GM19193 (cell line): ENCODE data around the gene CENPO.

ENCODE experiments used
- POLR2A ChIP-seq: IDR thresholded peaks from 4 replicates; pipeline ENCODE4 v1.6.1; 2011; ENCODE audit not compliant: insufficient read depth, insufficient read length; ENCODE audit errors: extremely low read depth

CENPO gene

DNA sequence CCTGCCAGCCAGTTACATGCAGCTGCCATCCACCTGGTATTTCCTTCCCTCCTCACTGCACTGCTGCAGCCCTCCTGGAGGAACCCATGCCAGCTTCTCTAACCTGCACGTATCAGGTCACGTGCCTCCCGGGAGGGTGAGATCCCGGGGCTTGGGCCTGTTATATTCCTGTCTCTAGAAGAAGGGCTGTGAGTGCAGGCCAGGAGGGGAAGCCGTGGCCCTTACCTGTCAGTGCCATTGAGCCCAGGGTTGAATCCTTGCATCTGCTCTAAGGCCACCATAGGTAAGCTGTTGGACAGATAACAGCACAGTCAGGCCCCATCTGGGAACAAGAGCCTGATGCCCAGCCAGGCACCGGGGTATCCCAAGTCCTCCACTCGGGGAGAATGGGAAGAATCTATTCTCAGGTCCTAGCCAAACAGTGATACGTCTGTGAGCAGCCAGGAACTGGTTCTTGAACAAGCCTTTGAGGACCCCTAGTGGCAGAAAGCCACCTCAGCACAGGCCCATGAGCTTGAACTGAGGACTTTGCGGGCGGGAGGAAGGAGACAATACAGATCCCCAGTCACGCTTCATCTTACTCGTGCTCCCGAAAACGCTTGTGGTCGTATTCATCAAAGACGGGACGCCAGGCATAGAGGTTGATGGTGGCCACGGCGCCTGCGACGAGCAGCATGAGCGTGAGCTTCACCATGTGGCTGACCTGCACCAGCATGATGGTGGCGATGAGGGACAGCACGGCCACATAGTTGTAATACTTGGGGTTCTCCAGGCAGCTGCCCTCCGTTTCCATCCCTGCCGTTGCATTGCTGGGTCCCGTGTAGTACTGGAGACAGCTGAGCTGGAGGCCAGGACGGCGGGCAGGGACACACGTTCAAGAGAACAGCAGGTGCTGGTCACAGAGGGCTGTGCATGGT is 34.4 kb downstream of the CENPO start:
- peak; percentile 32 for TF ChIP-seq POLR2A

DNA sequence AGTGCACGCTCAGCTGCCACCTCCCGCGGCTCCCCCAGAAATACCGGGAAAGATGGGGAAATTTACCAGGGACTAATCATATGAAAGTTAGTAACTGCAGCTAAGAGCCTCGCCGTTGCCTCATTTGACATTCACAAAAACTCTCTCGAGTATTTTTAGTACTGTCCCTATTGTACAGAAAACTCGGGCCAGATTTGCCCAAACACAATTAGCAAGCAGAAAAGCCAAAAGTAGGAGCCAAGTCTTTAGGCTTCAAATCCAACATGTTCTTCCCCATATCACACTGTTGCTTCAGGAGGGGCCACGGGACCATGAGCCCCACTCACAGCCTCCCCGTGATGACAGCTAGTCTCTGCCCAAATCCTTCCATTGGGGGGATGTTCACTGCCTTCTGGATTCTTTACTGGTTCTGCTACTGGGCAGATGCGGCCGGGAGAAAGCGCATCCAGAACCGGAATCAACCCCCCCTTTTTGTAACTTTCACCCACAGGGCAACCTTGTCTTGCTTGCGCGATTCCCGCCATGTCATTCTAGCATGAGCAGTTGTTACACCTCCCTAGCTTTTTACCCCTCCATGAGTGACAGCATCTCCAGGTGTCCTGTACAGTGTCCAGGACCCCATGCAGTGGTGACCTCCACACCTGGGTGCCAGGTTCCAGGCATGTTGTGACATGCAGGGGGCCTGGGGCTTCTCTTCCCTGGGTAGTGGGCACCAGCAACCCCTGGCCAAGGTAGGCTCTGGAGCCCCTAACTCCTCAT is 35.2 kb downstream of the CENPO start:
- TF ChIP-seq POLR2A, result no peak

DNA sequence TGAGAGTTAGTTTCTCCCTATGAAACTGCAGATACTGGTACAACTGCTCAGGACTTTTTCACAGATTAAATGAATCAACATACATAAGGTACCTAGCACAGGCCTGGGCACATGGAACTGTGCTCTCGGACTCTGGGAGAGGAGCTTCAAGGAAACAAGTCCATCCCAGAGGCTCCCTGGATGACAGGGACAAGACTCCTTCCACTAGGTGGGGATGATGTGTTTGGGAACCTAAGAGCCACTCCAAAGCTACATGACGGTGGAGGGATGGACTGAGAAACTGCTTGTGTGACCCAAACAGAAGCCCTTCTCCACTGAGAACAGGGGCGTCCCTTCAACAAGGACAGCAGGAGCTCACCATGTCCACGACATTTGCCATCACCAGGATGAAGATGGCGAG is 37.1 kb downstream of the CENPO start:
- no peak for TF ChIP-seq POLR2A

DNA sequence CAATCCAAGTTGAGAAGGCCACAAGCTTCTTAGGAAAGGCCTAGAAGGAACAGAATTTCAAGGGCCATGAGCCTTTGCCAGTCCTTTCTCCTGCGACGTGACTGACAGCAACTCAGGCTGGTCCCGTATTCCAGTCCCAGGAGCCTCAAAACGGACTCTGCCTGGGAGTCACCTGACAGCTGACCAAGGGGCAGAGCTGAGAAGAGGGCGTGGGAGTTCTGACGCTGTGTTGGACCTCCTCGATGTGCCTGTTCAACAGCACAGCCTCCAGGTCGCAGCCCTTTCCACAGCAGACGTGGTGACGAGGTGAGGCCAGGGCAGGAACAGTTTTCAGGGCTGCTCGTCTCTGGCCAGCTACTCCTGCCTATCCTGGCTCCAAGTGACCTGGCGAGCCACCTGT is 37.6 kb downstream of the CENPO start:
- no peak for TF ChIP-seq POLR2A

DNA sequence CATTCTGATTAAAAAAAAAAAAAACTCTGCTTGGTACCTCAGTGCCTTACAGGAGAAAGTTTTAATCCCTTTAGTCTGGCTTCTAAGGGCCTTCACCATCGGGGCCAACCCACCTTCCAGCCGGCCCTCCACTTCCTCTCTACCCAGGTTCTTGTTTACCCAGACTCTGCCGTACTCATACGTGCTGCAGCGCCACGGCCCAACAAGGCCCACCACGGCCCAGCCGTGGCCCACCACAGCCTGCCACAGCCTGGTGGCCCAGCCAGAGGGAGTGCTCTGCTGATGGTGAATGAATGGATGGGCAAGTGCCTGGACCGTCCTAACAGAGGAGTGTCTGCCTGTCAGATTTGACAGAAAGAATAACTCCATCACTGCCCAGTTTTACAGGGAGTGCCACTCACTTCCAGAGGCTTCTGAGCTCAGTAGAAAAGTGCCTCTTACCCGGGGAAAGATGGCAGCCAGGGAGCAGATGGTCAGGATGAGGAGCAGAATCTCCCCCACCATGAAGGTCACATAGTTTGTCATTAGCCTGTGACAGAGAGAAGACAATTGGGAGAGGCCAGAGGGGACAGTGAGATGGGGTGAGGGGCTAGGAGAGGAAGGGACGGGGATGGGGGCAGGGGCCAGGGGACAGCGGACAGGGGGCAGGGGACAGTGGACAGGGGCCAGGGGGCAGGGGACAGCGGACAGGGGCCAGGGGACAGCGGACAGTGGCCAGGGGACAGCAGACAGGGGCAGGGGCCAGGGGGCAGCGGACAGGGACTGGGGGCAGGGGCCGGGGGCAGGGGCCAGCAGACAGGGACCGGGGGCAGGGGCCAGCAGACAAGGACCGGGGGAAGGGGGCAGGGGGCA is 38.2 kb downstream of the CENPO start:
- TF ChIP-seq POLR2A, result no peak

DNA sequence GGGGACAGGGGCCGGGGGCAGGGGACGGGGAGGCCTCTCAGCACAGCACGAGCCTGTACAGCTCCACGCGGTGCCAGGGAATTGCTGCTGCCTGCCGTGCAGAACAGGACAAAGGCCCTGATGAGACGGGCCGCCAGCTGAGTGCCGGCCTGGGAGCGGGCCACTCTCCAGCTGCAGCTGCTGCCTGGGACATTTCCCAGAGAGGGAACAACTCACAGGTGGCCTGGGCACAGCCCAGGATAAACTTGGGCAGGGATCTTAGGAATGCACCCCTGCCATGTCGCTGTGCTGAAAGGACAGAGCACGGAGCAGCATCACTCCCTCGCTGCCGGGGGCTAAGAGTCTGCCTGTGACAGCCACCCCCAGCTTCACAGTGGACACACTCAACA is 38.8 kb downstream of the CENPO start:
- no peak for TF ChIP-seq POLR2A

DNA sequence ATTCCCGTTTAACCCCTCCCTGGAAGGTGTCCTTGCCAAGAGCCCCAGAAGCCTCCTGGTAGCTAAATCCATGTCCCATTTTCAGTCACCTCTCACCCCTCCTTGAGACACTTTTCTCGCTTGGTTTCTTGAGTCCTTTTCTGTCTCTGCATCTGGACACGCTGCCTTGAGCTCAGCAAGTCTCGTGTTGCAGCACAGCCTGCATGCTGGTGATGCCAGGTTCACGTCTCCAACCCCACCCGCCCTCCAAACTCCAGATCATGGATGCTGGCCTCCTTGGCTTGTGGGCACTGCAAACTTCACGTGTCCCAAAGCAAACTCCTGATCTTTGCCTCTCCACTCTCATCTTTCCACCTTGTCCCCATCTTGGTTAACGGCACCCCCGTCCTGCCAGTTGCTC is 39.3 kb downstream of the CENPO start:
- no peak for TF ChIP-seq POLR2A

DNA sequence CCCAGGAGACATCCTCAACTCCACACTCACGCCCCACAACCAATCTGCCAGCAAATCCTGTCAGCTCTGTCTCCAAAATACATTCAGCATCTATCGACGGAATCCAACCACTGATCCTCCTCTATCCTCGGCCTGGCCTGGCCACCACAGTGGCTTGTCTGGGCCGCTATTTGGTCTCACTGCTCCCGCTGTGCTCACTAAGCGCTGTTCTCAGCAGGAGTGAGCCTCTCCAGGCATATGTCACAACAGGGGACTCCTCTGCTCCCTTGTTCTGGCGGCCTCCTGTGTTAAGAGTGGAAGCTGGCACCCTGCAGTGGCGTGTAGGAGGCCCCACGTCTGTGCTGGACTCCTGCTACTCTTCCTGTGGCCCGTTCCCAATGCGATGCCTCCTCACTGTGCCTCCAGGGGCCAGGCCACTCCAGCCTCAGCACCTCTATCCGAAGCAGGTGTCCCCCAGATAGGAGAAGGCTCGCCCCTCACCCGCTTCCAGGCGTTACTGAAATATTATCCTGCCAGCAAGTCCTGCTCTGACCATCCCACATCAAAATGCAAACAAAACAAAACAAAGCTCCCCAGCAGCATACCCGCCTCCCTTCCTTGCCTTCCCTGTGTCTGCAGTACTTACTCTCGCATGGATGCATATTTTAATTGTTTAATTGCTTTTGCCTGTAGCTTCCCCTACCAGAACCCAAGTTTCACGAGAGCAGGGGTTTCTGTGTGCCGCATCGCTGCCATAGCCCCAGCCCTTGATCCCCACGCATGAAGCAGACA is 39.9 kb downstream of the CENPO start:
- no peak for TF ChIP-seq POLR2A

DNA sequence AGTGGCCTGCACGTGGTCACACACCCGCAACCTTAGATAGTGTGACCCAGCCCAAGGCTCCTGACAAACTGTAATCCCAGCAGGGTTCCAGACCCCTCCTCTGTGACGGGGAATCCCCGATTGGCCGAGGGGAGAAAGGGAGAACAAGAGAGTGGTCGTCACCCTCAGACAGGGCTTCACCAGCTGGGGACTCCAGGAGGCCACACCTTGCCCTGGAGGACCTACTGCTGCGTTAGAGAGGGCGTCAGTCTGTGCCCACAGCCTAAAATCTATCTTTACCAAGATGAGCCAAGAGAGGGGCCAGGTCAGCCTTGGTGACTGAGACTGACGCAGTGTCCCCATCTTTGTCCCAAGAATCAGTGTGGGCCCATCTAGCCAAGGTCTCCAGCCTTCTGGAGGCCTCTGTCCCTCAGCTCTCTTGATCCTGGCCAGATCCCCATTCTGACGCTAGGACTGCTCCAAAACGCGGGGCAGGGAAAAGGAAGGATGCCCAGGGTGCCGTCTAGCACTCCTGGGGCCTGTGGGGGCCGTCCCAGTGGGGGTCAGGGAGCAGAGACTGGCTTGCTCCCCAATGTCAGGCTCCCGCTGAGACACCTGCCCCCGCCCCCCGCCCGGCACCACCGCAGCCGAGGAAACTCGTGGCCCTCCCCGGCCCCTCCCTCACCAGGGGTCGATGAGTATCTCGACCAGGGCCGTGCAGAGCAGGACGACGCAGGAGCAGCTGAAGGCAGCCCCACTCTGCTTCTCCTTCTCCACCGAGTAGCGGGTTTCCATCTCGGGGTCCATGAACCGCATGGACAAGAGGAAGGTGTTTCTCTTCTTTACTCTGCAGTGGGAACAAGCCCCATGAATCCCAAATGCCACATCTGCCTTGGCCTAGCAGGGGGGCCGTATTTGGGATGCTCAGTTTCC is 40.9 kb downstream of the CENPO start:
- TF ChIP-seq POLR2A, result peak; percentile 2

DNA sequence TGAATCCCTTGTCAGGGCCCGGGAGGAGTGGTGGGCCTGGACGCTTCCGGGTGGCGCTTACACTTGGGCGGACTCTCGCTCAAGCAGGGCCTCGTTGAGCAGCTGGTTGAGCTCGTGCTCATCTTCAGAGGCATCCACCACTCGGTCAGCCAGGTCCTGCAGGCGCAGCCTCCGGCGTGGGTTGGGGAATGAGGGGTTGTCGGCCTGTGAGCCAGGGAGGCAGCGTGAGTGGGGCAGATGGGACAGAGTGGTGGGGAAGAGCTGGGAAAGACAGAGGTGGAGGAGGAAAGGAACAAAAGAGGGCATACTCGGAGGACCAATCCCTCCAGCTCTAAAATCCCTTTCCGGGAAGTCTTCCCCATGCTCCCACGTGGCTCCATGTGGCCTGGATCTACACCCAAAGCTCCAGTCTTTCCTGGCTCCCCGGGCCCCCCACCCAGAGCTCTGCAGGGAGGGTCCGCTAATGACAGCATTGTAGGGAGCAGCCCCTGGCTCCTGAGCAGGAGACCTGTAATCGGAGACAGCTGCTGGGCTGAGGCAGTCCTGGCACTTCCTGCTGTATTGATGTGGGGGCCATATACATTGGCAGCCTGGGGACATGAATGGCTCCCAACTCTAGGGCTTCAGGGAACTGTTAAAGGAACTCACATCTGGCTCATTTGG is 41.6 kb downstream of the CENPO start:
- TF ChIP-seq POLR2A, result no peak

DNA sequence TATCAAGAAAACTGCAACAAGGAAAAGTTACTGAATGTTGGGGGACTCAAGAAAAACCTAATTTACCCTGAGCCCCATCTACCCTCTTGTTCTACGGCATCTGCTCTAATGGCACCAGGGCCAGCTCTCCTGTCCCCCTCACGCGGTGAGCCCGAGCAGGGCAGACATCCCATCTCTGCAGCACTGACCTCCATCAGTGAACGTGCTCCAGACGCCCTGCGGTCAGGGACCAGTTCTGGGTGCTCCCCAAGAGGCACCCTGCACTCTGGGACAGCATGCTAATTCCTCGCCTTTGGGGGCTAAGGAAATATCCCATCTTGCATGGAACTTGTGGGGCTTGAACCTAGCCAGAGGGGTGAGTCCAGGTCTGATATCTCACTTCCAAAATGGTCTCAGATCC is 43.0 kb downstream of the CENPO start:
- no peak for TF ChIP-seq POLR2A

DNA sequence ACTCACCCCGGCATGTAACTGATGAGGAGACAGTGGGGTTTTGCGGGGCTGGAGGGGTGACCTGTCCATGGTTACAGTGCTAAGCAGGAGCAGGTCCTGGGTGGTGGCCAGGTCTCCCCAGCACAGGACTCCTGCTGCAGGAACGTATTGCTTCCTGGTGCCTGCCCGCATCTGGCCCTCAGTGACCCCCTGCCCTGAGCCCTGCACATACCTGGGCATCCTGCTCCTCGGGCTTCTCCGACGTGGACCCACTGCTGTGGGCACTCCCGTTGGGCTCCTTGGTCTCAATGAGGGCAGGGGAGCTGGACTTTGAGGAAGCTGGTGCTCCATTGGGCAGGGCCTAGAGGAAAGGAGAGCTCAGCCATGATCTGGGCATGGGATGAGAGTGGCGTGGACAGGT is 43.5 kb downstream of the CENPO start:
- TF ChIP-seq POLR2A, result no peak

DNA sequence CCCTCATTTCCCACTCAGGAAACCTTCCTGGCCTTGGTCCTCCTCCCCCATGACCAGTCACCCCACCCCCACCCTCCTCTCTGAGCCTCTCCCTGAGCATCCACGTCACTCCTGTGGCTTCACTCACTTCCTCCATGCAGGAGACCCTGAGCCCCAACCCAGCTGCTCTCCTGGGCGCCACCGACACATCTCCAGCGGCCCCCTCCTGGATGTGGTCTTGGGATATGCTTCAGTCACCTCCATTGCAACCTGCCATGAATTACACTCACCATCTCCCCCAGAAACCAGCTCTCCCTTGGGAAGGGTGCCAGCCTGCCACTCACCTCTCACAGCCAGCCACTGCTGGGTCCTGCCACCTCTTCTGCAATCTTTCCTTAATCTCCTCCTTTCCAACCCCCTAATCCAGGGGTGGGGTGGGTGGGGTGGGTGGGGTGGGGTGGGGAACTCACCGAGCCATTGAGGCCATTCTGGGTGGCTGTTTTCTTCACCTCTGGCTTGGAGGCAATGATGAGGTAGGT is 44.8 kb downstream of the CENPO start:
- TF ChIP-seq POLR2A, result no peak
